Stimulated activated CD8-positive, alpha-beta memory T cell treated with anti-CD3 and anti-CD28 coated beads, Interleukin-4, amount 100 ng/mL, for 4 hours (primary cell): ENCODE data around the gene GRIK4.
"Not testable (repeated sequence)": the region's sequence is repeated elsewhere in the genome, so short reads cannot be mapped to it uniquely, and the experiment has no call there.

ENCODE experiments used
- DNase-seq, 2 donors: peaks; one replicate each; pipeline ENCODE4 v3.0.0-alpha.2; 2020; ENCODE audit warnings: low read depth in 2 of 2, low spot score in 1 of 2

The GRIK4 gene

GRCh38 chr11:120511116-120511819, at the start of gene GRIK4:
TSS of gene GRIK4 (plus strand) at chr11:120511748. CDS start at chr11:120660319, 148,571 bp downstream.
- DNase-seq: peak; percentile 41 to 52

- no peak for DNase-seq
These were observed 48.7 kb upstream of the GRIK4 start for GRCh38 chr11:120462825-120463224.

GRCh38 chr11:120465921-120466534, 45.5 kb upstream of the GRIK4 start:
- no peak for DNase-seq

GRCh38 chr11:120467627-120468026, 43.9 kb upstream of the GRIK4 start:
- no peak for DNase-seq

GRCh38 chr11:120471131-120471530, 40.4 kb upstream of the GRIK4 start:
- DNase-seq: no peak

GRCh38 chr11:120471994-120472393, 39.6 kb upstream of the GRIK4 start:
- no peak for DNase-seq

GRCh38 chr11:120473503-120473902, 38.0 kb upstream of the GRIK4 start:
- no peak for DNase-seq

GRCh38 chr11:120482149-120482548, 29.4 kb upstream of the GRIK4 start:
- DNase-seq: no peak

- no peak for DNase-seq
These were observed 26.8 kb upstream of the GRIK4 start for GRCh38 chr11:120484722-120485121.

- no peak for DNase-seq
These were observed 25.4 kb upstream of the GRIK4 start for GRCh38 chr11:120486138-120486537.

GRCh38 chr11:120489799-120490198, 21.7 kb upstream of the GRIK4 start:
- no peak for DNase-seq

GRCh38 chr11:120492486-120492885, 19.1 kb upstream of the GRIK4 start:
- DNase-seq: no peak

GRCh38 chr11:120494595-120494994, 17.0 kb upstream of the GRIK4 start:
- DNase-seq: no peak

- no peak for DNase-seq
These were observed 12.5 kb upstream of the GRIK4 start for GRCh38 chr11:120499088-120499487.

- no peak for DNase-seq
These were observed 11.7 kb upstream of the GRIK4 start for GRCh38 chr11:120499859-120500258.

GRCh38 chr11:120500414-120501071, 11.0 kb upstream of the GRIK4 start:
- no peak for DNase-seq

GRCh38 chr11:120501440-120501839, 10.1 kb upstream of the GRIK4 start:
- no peak for DNase-seq

GRCh38 chr11:120501976-120502755, 9.4 kb upstream of the GRIK4 start:
- no peak for DNase-seq

- DNase-seq: not testable (repeated sequence)
These were observed 8.0 kb upstream of the GRIK4 start for GRCh38 chr11:120503529-120503928.

- DNase-seq: no peak
These were observed 5.6 kb upstream of the GRIK4 start for GRCh38 chr11:120505801-120506425.
